Measurements from ENCODE around the gene NECAP2. TPM values are rescaled to one million over a fixed set of nuclear protein-coding genes. Genes with fewer than 3 reads are reported as not detected.
"Not testable (repeated sequence)": the region's sequence is repeated elsewhere in the genome, so short reads cannot be mapped to it uniquely, and the experiment has no call there.

The NECAP2 gene
- total RNA-seq, 2 donors from 2014 or later = 46.4 to 57.7 TPM

- Histone ChIP-seq H3K4me3 (no peak overlapping the region), H3K36me3 (no peaks in the 10 kb centered on the region), H3K27ac (no peak overlapping the region), H3K9me3 (no peaks in the 10 kb centered on the region), H3K4me1 (no peaks in the 10 kb centered on the region), H3K27me3 (no peaks in the 10 kb centered on the region), H3K9ac (ENCODE audit: low read depth in 2 of 2, low read length in 2 of 2) (no peak overlapping the region)
- intact Hi-C loops (cut with DNase I) = no loop called here
- no peak for DNase-seq
- TF ChIP-seq CTCF (IDR thresholded peaks at IDR 0.05) = no peak
Measured at GRCh38 chr1:16484931-16485330, 44.4 kb downstream of the NECAP2 start.

GRCh38 chr1:16486316-16486715 is 45.8 kb downstream of the NECAP2 start:
- DNase-seq; H3K27ac ChIP-seq; H3K36me3 ChIP-seq; H3K27me3 ChIP-seq; intact Hi-C loops (cut with DNase I); H3K4me3 ChIP-seq; H3K9me3 ChIP-seq; H3K4me1 ChIP-seq; H3K9ac ChIP-seq (ENCODE audit: low read depth in 2 of 2, low read length in 2 of 2): not testable (repeated sequence)

GRCh38 chr1:16487011-16487410 is 46.5 kb downstream of the NECAP2 start:
- DNase-seq; H3K9me3 ChIP-seq; H3K27ac ChIP-seq; intact Hi-C loops (cut with DNase I); H3K9ac ChIP-seq (ENCODE audit: low read depth in 2 of 2, low read length in 2 of 2); H3K4me1 ChIP-seq; H3K36me3 ChIP-seq; H3K4me3 ChIP-seq; H3K27me3 ChIP-seq: not testable (repeated sequence)

GRCh38 chr1:16489195-16489880 is 48.8 kb downstream of the NECAP2 start:
- H3K27ac ChIP-seq; H3K27me3 ChIP-seq; H3K4me3 ChIP-seq; H3K36me3 ChIP-seq; H3K4me1 ChIP-seq; DNase-seq; intact Hi-C loops (cut with DNase I); H3K9me3 ChIP-seq; H3K9ac ChIP-seq (ENCODE audit: low read depth in 2 of 2, low read length in 2 of 2): not testable (repeated sequence)

GRCh38 chr1:16491056-16491675 is 50.6 kb downstream of the NECAP2 start:
- H3K4me1 ChIP-seq = no peaks in the 10 kb centered on the region
- TF ChIP-seq CTCF (IDR thresholded peaks at IDR 0.05) = no peak
- DNase-seq = no peak
- no peak overlapping the region for H3K27ac ChIP-seq
- no peaks in the 10 kb centered on the region for H3K36me3 ChIP-seq
- no peaks in the 10 kb centered on the region for H3K27me3 ChIP-seq
- H3K9me3 ChIP-seq = no peaks in the 10 kb centered on the region
- no peak overlapping the region for H3K9ac ChIP-seq (ENCODE audit: low read depth in 2 of 2, low read length in 2 of 2)
- no peak overlapping the region for H3K4me3 ChIP-seq
- intact Hi-C loops (cut with DNase I) = no loop called here

- intact Hi-C loops (cut with DNase I); H3K9ac ChIP-seq (ENCODE audit: low read depth in 2 of 2, low read length in 2 of 2); H3K27me3 ChIP-seq; H3K4me1 ChIP-seq; H3K4me3 ChIP-seq; H3K9me3 ChIP-seq; DNase-seq; H3K27ac ChIP-seq; H3K36me3 ChIP-seq: not testable (repeated sequence)
Measured at GRCh38 chr1:16492937-16493336, 52.4 kb downstream of the NECAP2 start.

GRCh38 chr1:16493731-16494130 is 53.2 kb downstream of the NECAP2 start:
- H3K4me3 ChIP-seq; H3K27me3 ChIP-seq; intact Hi-C loops (cut with DNase I); H3K9ac ChIP-seq (ENCODE audit: low read depth in 2 of 2, low read length in 2 of 2); H3K36me3 ChIP-seq; H3K27ac ChIP-seq; DNase-seq; H3K4me1 ChIP-seq; H3K9me3 ChIP-seq: not testable (repeated sequence)

GRCh38 chr1:16497474-16497904 is 57.0 kb downstream of the NECAP2 start:
- H3K9ac ChIP-seq (ENCODE audit: low read depth in 2 of 2, low read length in 2 of 2); DNase-seq; H3K4me3 ChIP-seq; H3K36me3 ChIP-seq; H3K27ac ChIP-seq; H3K9me3 ChIP-seq; H3K27me3 ChIP-seq; H3K4me1 ChIP-seq; intact Hi-C loops (cut with DNase I): not testable (repeated sequence)

- H3K4me1 ChIP-seq; H3K27ac ChIP-seq; H3K9ac ChIP-seq (ENCODE audit: low read depth in 2 of 2, low read length in 2 of 2); H3K27me3 ChIP-seq; intact Hi-C loops (cut with DNase I); H3K9me3 ChIP-seq; DNase-seq; H3K36me3 ChIP-seq: not testable (repeated sequence)
- peak overlapping the region; percentile 74 for H3K4me3 ChIP-seq
Measured at GRCh38 chr1:16498047-16498446, 57.5 kb downstream of the NECAP2 start.

Data from colonic mucosa (tissue), 4 donors.